Karpas-422 (cell line): ENCODE measurements around the gene MPRIP. TPM values are rescaled to one million over a fixed set of nuclear protein-coding genes. Genes with fewer than 3 reads are reported as not detected.

Source experiments
- DNase-seq: peaks from one replicate; pipeline ENCODE4 v3.0.0-alpha.2; 2015
- H2AFZ ChIP-seq: fragments of 200-600 bp; sonication (generic); 2 replicates; pipeline ENCODE4 v1.6.1; 2014; ENCODE audit warnings: antibody characterized with exemption, low read length, mixed read lengths
- H3K27ac ChIP-seq: fragments of 200-600 bp; sonication (generic); 2 replicates; pipeline ENCODE4 v1.5.1; 2014; ENCODE audit warnings: mild to moderate bottlenecking, low read length, moderate library complexity
- H3K27me3 ChIP-seq: fragments of 200-600 bp; sonication (generic); 2 replicates; pipeline ENCODE4 v1.6.1; 2014; ENCODE audit warnings: low read length, mixed read lengths
- H3K36me3 ChIP-seq: fragments of 200-600 bp; sonication (generic); 2 replicates; pipeline ENCODE4 v1.6.1; 2014; ENCODE audit warnings: low read length, mixed read lengths; ENCODE audit not compliant: insufficient read depth
- H3K4me1 ChIP-seq: fragments of 200-600 bp; sonication (generic); 2 replicates; pipeline ENCODE4 v1.6.1; 2014; ENCODE audit warnings: mild to moderate bottlenecking, low read length, mixed read lengths
- H3K4me2 ChIP-seq: fragments of 200-600 bp; sonication (generic); 2 replicates; pipeline ENCODE4 v1.6.1; 2014; ENCODE audit warnings: low read length, low read depth, mild to moderate bottlenecking; ENCODE audit not compliant: poor library complexity, severe bottlenecking
- H3K4me3 ChIP-seq: fragments of 200-600 bp; sonication (generic); 2 replicates; pipeline ENCODE4 v1.5.1; 2014; ENCODE audit warnings: mild to moderate bottlenecking, antibody characterized with exemption, low read length, mixed read lengths
- H3K79me2 ChIP-seq: fragments of 200-600 bp; sonication (generic); 2 replicates; pipeline ENCODE4 v1.6.1; 2014; ENCODE audit warnings: mild to moderate bottlenecking, low read length, mixed read lengths
- H3K9ac ChIP-seq: fragments of 200-600 bp; sonication (generic); 2 replicates; pipeline ENCODE4 v1.6.0; 2014; ENCODE audit warnings: low read length
- H3K9me2 ChIP-seq: fragments of 200-600 bp; sonication (generic), shearing (Covaris generic); replicated peaks from 2 replicates; pipeline ENCODE4 v1.6.0; 2014; ENCODE audit warnings: mild to moderate bottlenecking, low read length, moderate library complexity; ENCODE audit not compliant: insufficient read depth
- H3K9me3 ChIP-seq: fragments of 300-700, 200-600 bp; sonication (generic); 2 replicates; pipeline ENCODE4 v1.6.1; 2014; ENCODE audit warnings: low read length, mixed read lengths
- H4K20me1 ChIP-seq: fragments of 200-600 bp; sonication (generic); 2 replicates; pipeline ENCODE4 v1.6.1; 2014; ENCODE audit warnings: mild to moderate bottlenecking, antibody characterized with exemption, low read length, low read depth; ENCODE audit not compliant: insufficient read depth
- total RNA-seq: library from RNA; depleted of rRNA; stranded (reverse); fragments of >200 nt; shearing (Covaris generic); gene quantifications from 2 replicates; pipeline ENCODE4 v1.2.3, GENCODE V29; 2014; ENCODE audit warnings: low replicate concordance

The MPRIP gene
- total RNA-seq, 1 experiment from 2014 or later: 44.1 TPM

DNA sequence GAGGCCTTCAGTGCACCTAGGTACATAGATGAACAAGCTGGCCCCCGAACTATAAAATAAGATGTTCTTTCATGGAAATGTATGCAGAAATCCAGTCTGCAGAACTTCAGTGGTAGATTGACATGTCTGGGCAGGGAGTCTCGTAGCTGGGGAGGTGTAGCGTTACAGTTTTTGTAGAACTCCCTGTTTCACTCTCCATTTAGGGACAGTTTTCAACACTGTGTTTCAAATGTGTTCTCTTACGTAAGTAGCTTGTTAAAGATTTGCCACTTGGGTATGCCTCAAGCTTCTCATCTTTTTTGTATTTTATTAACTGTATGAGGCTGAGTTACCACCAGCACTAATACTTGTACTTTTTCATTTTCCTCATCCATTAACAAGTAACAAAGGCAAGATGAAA lies 117.3 kb downstream of the MPRIP start:
- H3K36me3 ChIP-seq: no peaks in the 10 kb centered on the region
- H3K4me2 ChIP-seq: no peak overlapping the region
- no peaks in the 10 kb centered on the region for H3K9me2 ChIP-seq
- H4K20me1 ChIP-seq: no peaks in the 10 kb centered on the region
- no peaks in the 10 kb centered on the region for H3K27me3 ChIP-seq
- no peaks in the 10 kb centered on the region for H3K9me3 ChIP-seq
- H3K9ac ChIP-seq: no peak overlapping the region
- no peak for DNase-seq
- H3K79me2 ChIP-seq: no peaks in the 10 kb centered on the region
- no peak overlapping the region for H3K4me3 ChIP-seq
- no peak overlapping the region for H3K27ac ChIP-seq
- H2AFZ ChIP-seq: no peak overlapping the region
- peaks cover 21% of the 10 kb centered on the region for H3K4me1 ChIP-seq

DNA sequence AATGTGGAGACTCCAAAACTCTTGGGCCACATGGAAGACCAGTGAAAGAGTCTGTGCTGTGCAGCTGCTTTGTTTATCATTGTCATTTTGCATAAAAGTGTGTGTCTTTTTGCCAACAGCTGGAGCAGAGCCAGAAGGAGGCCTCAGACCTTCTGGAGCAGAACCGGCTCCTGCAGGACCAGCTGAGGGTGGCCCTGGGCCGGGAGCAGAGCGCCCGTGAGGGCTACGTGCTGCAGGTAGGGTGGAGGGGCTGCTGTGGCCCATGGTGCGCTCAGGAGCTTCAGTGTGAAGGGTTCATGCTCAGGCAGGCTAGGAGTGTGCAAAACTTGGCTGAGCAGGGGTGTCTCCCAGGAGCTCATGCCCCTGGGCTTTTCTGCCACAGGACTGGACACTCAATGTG lies 118.9 kb downstream of the MPRIP start:
- H3K36me3 ChIP-seq: no peaks in the 10 kb centered on the region
- DNase-seq: no peak

DNA sequence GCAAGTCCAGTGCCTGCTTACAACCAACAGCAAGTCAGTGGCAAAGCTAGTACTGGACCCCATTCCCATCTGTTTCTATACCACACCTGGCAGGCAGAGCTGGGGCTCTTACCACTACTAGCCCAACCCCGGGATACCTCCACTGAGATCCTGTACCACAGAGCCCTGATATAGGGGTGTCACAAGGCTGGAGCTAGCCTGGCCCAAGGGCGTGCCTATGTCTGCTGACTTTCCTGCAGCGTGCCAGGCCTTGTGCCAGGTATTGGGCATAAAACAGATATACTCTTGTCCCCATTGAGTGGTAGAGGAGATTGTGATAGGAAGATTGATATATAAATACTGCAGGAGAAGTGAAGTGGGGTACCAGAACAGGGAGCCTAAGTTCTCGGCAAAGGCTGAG lies 119.5 kb downstream of the MPRIP start:
- H3K27ac ChIP-seq: no peak overlapping the region
- no peaks in the 10 kb centered on the region for H3K79me2 ChIP-seq
- H3K4me1 ChIP-seq: peaks cover 14% of the 10 kb centered on the region
- no peak overlapping the region for H3K9ac ChIP-seq
- no peaks in the 10 kb centered on the region for H3K9me3 ChIP-seq
- no peaks in the 10 kb centered on the region for H4K20me1 ChIP-seq
- H3K9me2 ChIP-seq: no peaks in the 10 kb centered on the region
- H3K4me3 ChIP-seq: no peak overlapping the region
- H3K27me3 ChIP-seq: no peaks in the 10 kb centered on the region
- no peak for DNase-seq
- H3K36me3 ChIP-seq: no peaks in the 10 kb centered on the region
- H2AFZ ChIP-seq: no peak overlapping the region
- H3K4me2 ChIP-seq: no peak overlapping the region

More for the DNA sequence above, 118.9 kb downstream of the MPRIP start:
- H4K20me1 ChIP-seq: no peaks in the 10 kb centered on the region
- no peaks in the 10 kb centered on the region for H3K9me2 ChIP-seq
- no peak overlapping the region for H3K27ac ChIP-seq
- no peak overlapping the region for H3K9ac ChIP-seq
- no peak overlapping the region for H3K4me3 ChIP-seq
- H3K79me2 ChIP-seq: no peaks in the 10 kb centered on the region
- no peaks in the 10 kb centered on the region for H3K27me3 ChIP-seq
- no peak overlapping the region for H2AFZ ChIP-seq
- peaks cover 17% of the 10 kb centered on the region for H3K4me1 ChIP-seq
- H3K4me2 ChIP-seq: peak overlapping the region; percentile 7
- H3K9me3 ChIP-seq: no peaks in the 10 kb centered on the region

DNA sequence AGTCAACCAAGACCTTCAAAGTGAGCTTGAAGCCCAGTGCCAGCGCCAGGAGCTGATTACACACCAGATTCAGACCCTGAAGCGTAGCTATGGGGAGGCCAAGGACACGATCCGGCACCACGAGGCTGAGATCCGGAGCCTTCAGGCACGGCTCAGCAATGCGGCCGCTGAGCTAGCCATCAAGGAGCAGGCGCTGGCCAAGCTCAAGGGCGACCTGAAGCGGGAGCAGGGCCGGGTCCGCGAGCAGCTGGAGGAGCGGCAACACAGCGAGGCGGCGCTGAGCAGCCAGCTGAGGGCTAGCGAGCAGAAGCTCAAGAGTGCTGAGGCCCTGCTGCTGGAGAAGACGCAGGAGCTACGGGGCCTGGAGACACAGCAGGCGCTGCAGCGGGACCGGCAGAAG lies 121.9 kb downstream of the MPRIP start:
- H4K20me1 ChIP-seq: no peaks in the 10 kb centered on the region
- no peak for DNase-seq
- H3K36me3 ChIP-seq: no peaks in the 10 kb centered on the region
- no peak overlapping the region for H3K4me2 ChIP-seq
- H3K4me3 ChIP-seq: no peak overlapping the region
- no peaks in the 10 kb centered on the region for H3K9me2 ChIP-seq
- H3K9me3 ChIP-seq: no peaks in the 10 kb centered on the region
- H3K79me2 ChIP-seq: no peaks in the 10 kb centered on the region
- H2AFZ ChIP-seq: no peak overlapping the region
- H3K27ac ChIP-seq: no peak overlapping the region
- no peaks in the 10 kb centered on the region for H3K27me3 ChIP-seq
- peaks cover 14% of the 10 kb centered on the region for H3K4me1 ChIP-seq
- no peak overlapping the region for H3K9ac ChIP-seq

DNA sequence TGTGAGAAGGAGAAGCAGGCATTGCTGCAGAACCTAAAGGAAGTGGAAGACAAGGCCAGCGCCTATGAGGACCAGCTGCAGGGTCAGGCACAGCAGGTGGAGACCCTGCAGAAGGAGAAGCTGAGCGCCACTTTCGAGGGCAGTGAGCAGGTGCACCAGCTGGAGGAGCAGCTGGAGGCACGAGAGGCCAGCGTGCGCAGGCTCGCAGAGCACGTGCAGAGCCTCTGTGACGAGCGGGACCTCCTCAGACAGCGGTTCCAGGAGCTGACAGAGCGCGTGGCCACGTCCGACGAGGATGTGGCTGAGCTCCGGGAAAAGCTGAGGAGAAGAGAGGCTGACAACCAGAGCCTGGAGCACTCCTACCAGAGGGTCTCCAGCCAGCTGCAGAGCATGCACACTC lies 122.4 kb downstream of the MPRIP start:
- DNase-seq: no peak
- H3K36me3 ChIP-seq: no peaks in the 10 kb centered on the region

DNA sequence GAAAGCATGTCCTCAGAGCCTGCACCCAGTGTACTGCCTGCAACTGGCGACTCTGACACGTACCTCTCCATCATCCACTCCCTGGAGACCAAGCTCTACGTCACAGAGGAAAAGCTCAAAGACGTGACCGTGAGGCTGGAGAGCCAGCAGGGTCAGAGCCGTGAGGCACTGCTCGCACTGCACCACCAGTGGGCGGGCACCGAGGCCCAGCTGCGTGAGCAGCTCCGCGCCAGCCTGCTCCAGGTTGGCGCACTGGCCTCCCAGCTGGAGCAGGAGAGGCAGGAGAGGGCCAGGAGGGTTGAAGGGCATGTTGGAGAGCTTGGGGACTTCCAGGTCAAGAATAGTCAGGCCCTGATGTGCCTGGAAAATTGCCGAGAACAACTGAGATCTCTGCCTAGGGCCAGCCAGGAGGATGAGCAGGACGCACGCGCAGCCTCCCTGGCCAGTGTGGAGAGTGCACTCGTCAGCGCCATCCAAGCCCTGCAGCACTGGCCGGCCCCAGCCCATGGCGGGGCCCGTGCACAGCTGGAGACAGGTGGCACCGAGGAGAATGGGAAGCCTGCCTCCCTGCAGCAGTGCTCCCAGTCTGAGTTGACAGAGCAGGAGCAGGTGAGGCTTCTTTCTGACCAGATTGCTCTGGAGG lies 123.5 kb downstream of the MPRIP start:
- DNase-seq: no peak
- no peaks in the 10 kb centered on the region for H4K20me1 ChIP-seq
- H3K9me3 ChIP-seq: no peaks in the 10 kb centered on the region
- H3K4me2 ChIP-seq: no peak overlapping the region
- H3K79me2 ChIP-seq: no peaks in the 10 kb centered on the region
- H3K27me3 ChIP-seq: no peaks in the 10 kb centered on the region
- H3K27ac ChIP-seq: no peak overlapping the region
- H2AFZ ChIP-seq: no peak overlapping the region
- peaks cover 9% of the 10 kb centered on the region for H3K4me1 ChIP-seq
- H3K36me3 ChIP-seq: no peaks in the 10 kb centered on the region
- no peak overlapping the region for H3K9ac ChIP-seq
- no peaks in the 10 kb centered on the region for H3K9me2 ChIP-seq
- no peak overlapping the region for H3K4me3 ChIP-seq

More for the DNA sequence above, 122.4 kb downstream of the MPRIP start:
- H3K9me2 ChIP-seq: no peaks in the 10 kb centered on the region
- no peak overlapping the region for H2AFZ ChIP-seq
- no peaks in the 10 kb centered on the region for H4K20me1 ChIP-seq
- no peaks in the 10 kb centered on the region for H3K79me2 ChIP-seq
- no peak overlapping the region for H3K9ac ChIP-seq
- no peak overlapping the region for H3K4me2 ChIP-seq
- no peaks in the 10 kb centered on the region for H3K9me3 ChIP-seq
- no peak overlapping the region for H3K4me3 ChIP-seq
- no peaks in the 10 kb centered on the region for H3K27me3 ChIP-seq
- no peak overlapping the region for H3K27ac ChIP-seq
- peaks cover 14% of the 10 kb centered on the region for H3K4me1 ChIP-seq

DNA sequence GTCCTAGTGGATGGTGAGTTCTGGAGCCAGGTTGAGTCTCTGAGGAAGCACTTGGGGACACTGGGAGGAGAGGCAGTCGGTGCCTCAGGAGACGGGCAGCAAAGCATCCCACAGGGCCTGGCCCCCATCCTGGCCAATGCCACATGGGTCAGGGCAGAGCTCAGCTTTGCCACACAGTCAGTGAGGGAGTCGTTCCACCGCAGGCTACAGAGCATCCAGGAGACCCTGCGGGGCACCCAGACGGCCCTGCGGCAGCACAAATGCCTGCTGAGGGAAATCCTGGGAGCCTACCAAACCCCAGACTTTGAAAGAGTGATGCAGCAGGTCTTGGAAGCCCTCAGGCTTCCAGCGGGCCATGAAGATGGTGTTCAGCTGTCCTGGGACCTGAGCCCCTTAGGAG lies 124.2 kb downstream of the MPRIP start:
- no peak overlapping the region for H2AFZ ChIP-seq
- H3K9me3 ChIP-seq: no peaks in the 10 kb centered on the region
- H3K9ac ChIP-seq: no peak overlapping the region
- no peaks in the 10 kb centered on the region for H3K9me2 ChIP-seq
- DNase-seq: no peak
- no peak overlapping the region for H3K4me2 ChIP-seq
- no peaks in the 10 kb centered on the region for H3K79me2 ChIP-seq
- H3K27ac ChIP-seq: no peak overlapping the region
- peaks cover 3% of the 10 kb centered on the region for H3K4me1 ChIP-seq
- no peak overlapping the region for H3K4me3 ChIP-seq
- no peaks in the 10 kb centered on the region for H4K20me1 ChIP-seq
- H3K27me3 ChIP-seq: no peaks in the 10 kb centered on the region
- no peaks in the 10 kb centered on the region for H3K36me3 ChIP-seq

DNA sequence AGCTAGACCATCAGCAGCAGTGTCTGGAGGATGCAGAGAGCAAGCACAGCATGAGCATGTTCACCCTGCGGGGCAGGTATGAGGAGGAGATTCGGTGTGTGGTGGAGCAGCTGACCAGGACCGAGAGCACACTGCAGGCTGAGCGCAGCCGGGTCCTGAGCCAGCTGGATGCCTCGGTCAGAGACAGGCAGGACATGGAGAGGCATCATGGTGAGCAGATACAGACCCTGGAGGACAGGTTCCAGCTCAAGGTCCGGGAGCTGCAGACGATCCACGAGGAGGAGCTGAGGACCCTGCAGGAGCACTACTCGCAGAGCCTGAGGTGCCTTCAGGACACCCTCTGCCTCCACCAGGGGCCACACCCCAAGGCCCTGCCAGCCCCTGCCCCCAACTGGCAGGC lies 125.1 kb downstream of the MPRIP start:
- Histone ChIP-seq H3K4me3 (no peak overlapping the region), H3K4me2 (no peak overlapping the region), H3K9ac (no peak overlapping the region), H4K20me1 (no peaks in the 10 kb centered on the region), H3K36me3 (no peaks in the 10 kb centered on the region), H2AFZ (no peak overlapping the region), H3K27me3 (no peaks in the 10 kb centered on the region), H3K27ac (no peak overlapping the region), H3K9me3 (no peaks in the 10 kb centered on the region), H3K79me2 (no peaks in the 10 kb centered on the region), H3K4me1 (no peaks in the 10 kb centered on the region), H3K9me2 (no peaks in the 10 kb centered on the region)
- no peak for DNase-seq
